IPS-18a (cell line): ENCODE measurements around the gene IRF4.

Source experiments
- H3K27ac ChIP-seq: one replicate; pipeline ENCODE4 v1.5.1; 2013; ENCODE audit warnings: low read length
- H3K27me3 ChIP-seq: one replicate; pipeline ENCODE4 v1.6.1; 2013; ENCODE audit warnings: mild to moderate bottlenecking, low read length; ENCODE audit not compliant: control insufficient read depth, insufficient read depth
- H3K36me3 ChIP-seq: one replicate; pipeline ENCODE4 v1.6.1; 2013; ENCODE audit warnings: low read depth, low read length; ENCODE audit not compliant: control insufficient read depth
- H3K4me1 ChIP-seq: one replicate; pipeline ENCODE4 v1.6.1; 2013; ENCODE audit warnings: low read depth, low read length; ENCODE audit not compliant: control insufficient read depth
- H3K4me3 ChIP-seq: one replicate; pipeline ENCODE4 v1.5.1; 2013; ENCODE audit warnings: low read length
- H3K9ac ChIP-seq: one replicate; pipeline ENCODE4 v1.6.1; 2013; ENCODE audit warnings: mild to moderate bottlenecking, low read length, moderate library complexity
- H3K9me3 ChIP-seq: one replicate; pipeline ENCODE4 v1.6.1; 2013; ENCODE audit warnings: low read depth, low read length; ENCODE audit not compliant: control insufficient read depth

IRF4 gene

DNA sequence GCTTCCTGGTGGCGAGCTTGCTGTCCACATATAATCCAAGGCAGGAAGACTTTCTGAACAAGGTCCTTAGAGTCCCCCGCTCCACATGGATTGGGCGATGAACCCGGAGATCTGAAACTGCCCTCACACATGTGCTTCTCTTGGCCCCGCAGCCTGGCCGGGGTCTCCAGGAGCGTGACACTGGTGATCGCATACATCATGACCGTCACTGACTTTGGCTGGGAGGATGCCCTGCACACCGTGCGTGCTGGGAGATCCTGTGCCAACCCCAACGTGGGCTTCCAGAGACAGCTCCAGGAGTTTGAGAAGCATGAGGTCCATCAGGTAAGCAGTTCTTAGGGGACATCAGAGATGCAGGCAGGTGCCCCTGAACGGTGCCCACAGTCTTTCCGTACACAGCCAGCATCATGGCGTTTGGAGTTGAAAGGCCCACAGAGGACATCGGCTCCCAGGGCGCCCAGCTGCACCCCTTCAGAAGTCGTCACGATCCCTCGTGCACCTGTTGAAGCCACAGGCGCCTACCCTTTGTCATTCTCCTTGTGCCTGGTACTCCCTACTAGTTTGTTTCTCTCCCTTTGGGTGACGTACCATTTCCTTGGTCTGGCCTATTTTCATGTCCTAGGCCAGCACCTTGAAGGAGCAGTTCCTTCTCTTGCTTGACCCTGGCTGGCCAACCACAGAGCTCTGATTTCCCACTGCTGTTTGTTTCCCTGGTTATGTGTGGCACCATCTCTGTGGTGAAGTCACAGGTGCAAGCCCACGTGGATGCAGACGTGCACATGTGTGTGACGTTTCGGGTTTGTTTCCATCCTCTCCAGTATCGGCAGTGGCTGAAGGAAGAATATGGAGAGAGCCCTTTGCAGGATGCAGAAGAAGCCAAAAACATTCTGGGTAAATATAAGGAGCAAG lies 43.3 kb upstream of the IRF4 start:
- no peak overlapping the region for H3K27ac ChIP-seq
- no peaks in the 10 kb centered on the region for H3K9me3 ChIP-seq
- no peaks in the 10 kb centered on the region for H3K27me3 ChIP-seq
- H3K9ac ChIP-seq: no peak overlapping the region
- H3K36me3 ChIP-seq: no peaks in the 10 kb centered on the region
- no peak overlapping the region for H3K4me3 ChIP-seq
- no peaks in the 10 kb centered on the region for H3K4me1 ChIP-seq

DNA sequence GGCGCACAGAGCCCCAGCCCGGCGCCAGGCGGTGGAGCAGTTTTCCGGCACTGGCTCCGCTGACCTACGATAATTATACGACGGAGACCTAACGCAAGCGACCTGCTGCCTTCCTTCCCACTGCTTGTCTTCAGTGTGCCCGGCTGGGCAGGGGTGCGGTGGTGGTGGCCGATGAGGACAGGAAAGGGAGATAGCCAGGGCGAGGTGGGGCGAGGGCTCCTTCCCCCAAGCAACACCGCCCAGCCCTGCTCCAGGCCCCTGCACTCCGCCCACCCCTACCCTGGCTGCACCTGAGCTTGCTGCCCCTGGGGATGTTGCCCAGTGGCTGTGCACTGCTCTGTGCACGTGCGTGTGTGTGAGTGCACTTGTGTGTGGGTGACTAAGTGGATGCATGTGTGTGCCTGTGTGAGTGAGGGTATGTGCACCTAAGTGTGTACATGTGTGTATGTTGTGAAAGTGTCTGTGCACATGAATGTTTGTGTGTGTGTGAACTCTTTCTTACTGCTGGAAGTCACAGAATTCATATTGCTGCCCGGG lies 42.6 kb upstream of the IRF4 start:
- no peak overlapping the region for H3K9ac ChIP-seq
- H3K9me3 ChIP-seq: no peaks in the 10 kb centered on the region
- no peak overlapping the region for H3K27ac ChIP-seq
- H3K36me3 ChIP-seq: no peaks in the 10 kb centered on the region
- no peaks in the 10 kb centered on the region for H3K27me3 ChIP-seq
- no peak overlapping the region for H3K4me3 ChIP-seq
- no peaks in the 10 kb centered on the region for H3K4me1 ChIP-seq

DNA sequence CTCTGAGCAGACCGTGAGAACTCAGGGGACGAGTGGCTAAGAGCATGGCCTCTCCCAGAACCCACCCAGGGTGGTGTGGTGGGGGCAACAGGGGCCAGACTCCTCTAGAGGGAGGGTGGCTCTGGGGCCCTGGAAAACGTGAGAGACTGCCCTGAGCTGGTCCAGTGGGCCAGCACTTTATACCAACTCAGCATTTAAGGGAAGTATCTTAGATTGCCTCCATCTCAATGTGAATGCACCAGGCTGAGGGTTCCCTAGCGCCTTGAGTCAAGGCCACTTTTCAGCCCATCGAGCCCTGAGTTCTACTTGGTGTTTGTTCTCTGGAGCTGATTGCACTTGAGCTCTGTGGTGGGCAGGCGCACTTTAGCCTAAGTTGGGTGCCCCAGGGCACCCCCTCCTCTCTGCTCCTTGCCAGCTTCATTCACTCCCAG lies 42.0 kb upstream of the IRF4 start:
- H3K9ac ChIP-seq: no peak overlapping the region
- no peak overlapping the region for H3K4me3 ChIP-seq
- no peak overlapping the region for H3K27ac ChIP-seq
- H3K9me3 ChIP-seq: no peaks in the 10 kb centered on the region
- H3K27me3 ChIP-seq: no peaks in the 10 kb centered on the region
- no peaks in the 10 kb centered on the region for H3K36me3 ChIP-seq
- no peaks in the 10 kb centered on the region for H3K4me1 ChIP-seq

DNA sequence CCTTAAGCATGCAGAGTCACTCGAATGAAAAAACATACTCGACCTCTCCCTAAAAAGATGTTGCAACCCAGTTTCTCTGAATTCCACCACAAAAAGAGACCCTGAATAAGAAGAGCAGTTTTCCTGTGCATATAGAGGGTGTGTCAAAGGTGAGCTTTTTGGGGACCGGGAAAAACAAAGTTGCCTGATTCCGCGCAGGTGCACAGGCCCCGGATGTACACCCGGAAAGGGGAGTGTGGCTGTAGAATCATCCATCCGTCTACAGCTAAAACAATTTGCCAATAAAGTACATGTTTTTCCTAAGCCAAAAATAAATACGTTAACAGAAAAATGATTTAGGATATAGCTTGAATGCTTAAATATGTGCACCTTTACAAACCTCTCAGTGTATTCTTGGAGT lies 41.2 kb upstream of the IRF4 start:
- Histone ChIP-seq H3K36me3 (no peaks in the 10 kb centered on the region), H3K4me1 (no peaks in the 10 kb centered on the region), H3K27ac (no peak overlapping the region), H3K27me3 (no peaks in the 10 kb centered on the region), H3K4me3 (no peak overlapping the region), H3K9ac (no peak overlapping the region), H3K9me3 (no peaks in the 10 kb centered on the region)

DNA sequence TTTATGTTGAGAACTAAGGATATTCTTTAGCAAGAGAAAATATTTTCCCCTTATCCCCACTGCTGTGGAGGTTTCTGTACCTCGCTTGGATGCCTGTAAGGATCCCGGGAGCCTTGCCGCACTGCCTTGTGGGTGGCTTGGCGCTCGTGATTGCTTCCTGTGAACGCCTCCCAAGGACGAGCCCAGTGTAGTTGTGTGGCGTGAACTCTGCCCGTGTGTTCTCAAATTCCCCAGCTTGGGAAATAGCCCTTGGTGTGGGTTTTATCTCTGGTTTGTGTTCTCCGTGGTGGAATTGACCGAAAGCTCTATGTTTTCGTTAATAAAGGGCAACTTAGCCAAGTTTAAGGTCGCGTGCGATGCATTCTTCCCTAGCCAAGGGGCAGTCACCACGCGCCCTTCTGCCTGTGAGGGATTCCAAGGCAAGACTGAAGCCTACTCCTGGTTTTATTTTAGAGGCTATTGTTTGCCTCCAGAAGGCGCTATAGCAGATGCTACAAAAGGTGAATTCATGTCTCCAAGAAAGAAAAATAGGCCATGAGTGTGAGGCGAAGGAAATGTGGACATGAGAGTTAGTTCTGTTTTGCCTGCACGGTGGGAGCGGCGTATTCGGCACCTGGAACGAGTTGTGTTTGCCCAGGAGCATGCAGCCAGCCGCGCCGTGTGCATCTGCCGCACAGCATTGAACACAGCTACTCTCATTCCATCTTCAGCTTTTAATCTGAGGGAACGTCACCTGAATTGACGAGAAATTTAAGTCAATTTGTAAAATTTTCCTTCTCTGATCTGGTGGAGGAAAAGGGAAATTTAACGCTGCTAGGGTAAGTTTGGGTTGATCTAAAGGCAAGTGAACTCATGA lies 40.3 kb upstream of the IRF4 start:
- no peaks in the 10 kb centered on the region for H3K9me3 ChIP-seq
- H3K4me1 ChIP-seq: no peaks in the 10 kb centered on the region
- no peak overlapping the region for H3K27ac ChIP-seq
- no peak overlapping the region for H3K9ac ChIP-seq
- no peak overlapping the region for H3K4me3 ChIP-seq
- H3K36me3 ChIP-seq: no peaks in the 10 kb centered on the region
- H3K27me3 ChIP-seq: no peaks in the 10 kb centered on the region

DNA sequence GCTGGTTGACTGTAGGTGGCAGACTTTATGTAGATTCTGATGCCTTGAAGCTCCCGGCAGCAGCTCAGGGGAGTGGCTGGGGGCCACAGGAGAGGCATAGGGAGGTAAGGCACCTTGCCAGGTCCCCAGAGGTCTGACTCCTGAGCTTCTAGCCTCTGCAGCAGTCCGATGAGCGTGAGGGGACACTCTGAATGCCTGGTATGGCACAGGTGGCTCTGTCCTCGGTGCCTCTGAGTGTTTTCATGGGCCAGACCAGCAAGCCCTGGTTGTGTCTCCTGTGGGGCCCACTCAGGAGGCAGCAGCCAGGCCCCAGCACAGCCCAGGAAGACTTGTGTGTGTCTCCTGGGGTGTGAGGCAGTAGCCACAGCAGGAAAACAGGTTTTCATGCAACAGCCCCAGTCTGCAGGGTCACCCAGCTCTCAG lies 39.7 kb upstream of the IRF4 start:
- Histone ChIP-seq H3K27ac (no peak overlapping the region), H3K4me1 (no peaks in the 10 kb centered on the region), H3K9ac (no peak overlapping the region), H3K36me3 (no peaks in the 10 kb centered on the region), H3K9me3 (no peaks in the 10 kb centered on the region), H3K4me3 (no peak overlapping the region), H3K27me3 (no peaks in the 10 kb centered on the region)

DNA sequence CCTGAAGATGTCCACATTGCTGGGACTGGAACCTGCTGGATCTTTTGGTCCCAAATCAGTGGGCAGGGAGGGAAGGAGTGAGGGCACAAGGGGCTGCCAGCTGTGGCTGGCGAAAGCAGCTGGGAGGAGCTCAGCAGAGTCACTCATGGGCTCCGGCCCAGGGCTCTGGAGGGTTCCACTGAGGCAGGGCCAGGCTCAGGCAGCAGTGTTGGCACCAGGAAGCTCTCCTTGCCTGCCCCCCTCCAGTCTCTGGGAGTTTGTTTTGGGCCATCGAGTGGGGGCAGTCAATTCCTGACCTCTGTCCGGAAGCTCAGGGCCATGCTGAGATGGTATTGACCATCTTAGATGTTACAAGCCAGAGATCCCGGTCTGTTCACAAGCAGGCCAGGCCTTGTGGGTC lies 39.1 kb upstream of the IRF4 start:
- Histone ChIP-seq H3K9me3 (no peaks in the 10 kb centered on the region), H3K27me3 (no peaks in the 10 kb centered on the region), H3K36me3 (no peaks in the 10 kb centered on the region), H3K4me3 (no peak overlapping the region), H3K9ac (no peak overlapping the region), H3K4me1 (no peaks in the 10 kb centered on the region), H3K27ac (no peak overlapping the region)

DNA sequence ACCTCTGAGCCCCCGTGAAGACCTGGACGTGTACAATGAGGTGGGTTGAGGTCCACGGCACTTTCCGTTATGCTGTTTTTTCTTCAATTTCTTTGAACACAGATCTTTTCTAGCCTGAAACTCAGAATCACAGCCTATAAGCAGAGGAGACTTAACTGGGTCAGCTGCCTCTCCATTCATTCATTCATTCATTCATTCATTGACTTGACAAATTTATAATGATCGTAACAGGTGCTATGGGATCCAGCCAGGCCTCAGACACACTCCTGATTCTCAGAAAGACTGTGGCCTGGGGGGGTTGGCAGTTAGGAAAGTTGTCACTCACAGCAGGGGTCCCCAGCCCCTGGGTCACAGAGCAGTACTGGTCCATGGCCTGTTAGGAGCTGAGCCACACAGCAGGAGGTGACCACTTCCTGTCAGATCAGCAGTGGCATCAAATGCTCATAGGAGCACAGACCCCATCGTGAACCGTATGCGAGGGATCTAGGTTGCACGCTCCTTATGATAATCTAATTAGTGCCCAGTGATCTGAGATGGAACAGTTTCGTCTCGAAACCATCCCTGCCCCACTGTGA lies 38.6 kb upstream of the IRF4 start:
- Histone ChIP-seq H3K27ac (no peak overlapping the region), H3K4me3 (no peak overlapping the region), H3K27me3 (no peaks in the 10 kb centered on the region), H3K9ac (no peak overlapping the region), H3K36me3 (no peaks in the 10 kb centered on the region), H3K9me3 (no peaks in the 10 kb centered on the region), H3K4me1 (no peaks in the 10 kb centered on the region)

DNA sequence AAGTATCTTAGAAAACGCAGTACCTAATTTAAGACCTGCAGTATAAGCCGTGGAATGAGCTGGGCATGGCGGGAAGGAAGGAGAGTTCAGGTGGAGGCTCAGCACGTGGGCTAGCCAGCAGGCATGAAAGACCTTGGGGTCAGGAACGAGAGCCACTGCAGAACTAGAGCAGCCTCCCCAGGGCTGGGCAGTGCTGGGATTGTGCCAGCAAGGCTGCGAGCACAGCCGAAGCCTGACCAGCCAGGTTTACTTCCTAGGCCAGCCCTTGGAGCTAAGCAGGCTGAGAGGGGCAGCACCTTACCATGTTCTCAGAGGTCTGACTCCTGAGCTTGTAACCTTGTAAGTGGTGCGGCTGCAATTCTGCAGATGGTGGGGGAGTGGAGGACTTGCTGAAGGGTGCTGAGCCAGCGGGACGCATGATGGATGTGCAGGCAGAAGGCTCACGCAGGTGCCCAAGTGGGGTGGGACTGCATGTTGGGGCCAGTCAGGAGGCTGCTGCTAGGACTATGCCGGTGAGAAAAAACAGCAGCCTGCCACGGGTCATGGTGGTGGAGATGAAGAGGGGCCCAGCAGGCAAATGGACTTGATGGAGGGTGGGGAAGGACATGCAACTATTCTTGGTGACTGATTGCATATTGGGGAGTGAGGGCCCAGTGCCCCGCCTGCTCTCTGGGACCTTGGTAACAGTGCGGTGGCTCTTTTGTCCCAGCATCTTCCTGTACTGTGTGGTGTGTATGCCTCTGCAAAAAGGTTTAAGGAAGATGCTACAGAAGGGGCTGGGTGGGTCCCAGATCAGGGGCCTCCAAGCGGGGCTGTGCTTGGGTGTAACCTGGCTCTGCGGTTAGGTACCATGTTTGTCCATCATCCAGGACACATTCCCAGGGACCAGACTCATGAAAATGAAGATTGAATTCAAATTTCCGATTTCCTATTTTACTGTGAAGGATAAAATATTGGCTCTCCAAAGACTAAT lies 37.6 kb upstream of the IRF4 start:
- Histone ChIP-seq H3K4me3 (no peak overlapping the region), H3K4me1 (no peaks in the 10 kb centered on the region), H3K27me3 (no peaks in the 10 kb centered on the region), H3K9me3 (no peaks in the 10 kb centered on the region), H3K36me3 (no peaks in the 10 kb centered on the region), H3K27ac (no peak overlapping the region), H3K9ac (no peak overlapping the region)

DNA sequence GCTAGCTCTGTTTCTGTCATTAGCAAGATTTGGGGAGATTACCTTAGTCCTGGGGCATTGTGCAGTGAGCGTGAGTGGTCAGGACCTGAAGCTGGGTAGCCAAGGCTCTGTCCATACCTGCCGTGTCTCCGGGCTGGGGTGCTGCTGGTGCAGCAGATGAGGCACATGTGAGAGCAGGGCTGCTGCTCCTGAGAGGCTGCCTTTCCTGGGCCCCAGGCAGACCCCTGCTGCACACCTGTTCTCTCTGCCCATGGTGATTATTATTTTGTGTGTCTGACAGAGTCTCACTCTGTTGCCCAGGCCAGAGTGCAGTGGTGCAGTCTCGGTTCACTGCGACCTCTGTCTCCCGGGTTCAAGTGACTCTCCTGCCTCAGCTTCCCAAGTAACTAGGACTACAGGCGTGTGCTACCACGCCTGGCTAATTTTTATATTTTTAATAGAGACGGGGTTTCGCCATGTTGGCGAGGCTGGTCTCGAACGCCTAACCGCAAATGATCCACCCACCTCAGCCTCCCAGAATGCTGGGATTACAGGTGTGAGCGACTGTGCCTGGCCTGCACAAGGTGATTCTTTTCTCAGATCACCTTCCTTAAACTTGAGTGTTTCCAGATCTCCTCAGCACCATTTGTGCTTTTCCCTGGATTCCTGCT lies 36.8 kb upstream of the IRF4 start:
- Histone ChIP-seq H3K9me3 (no peaks in the 10 kb centered on the region), H3K36me3 (no peaks in the 10 kb centered on the region), H3K27me3 (no peaks in the 10 kb centered on the region), H3K4me1 (no peaks in the 10 kb centered on the region), H3K9ac (no peak overlapping the region), H3K27ac (no peak overlapping the region), H3K4me3 (no peak overlapping the region)
